CD14-positive monocyte (primary cell): ENCODE data around the gene DRAM1. TPM values are rescaled to one million over a fixed set of nuclear protein-coding genes. Genes with fewer than 3 reads are reported as not detected.
"Not testable (repeated sequence)": the region's sequence is repeated elsewhere in the genome, so short reads cannot be mapped to it uniquely, and the experiment has no call there.

Experiments used
- DNase-seq, 3 donors: peaks; one replicate each; pipeline ENCODE4 v3.0.0-alpha.2; 2011 to 2022
- H2AFZ ChIP-seq: 2 replicates; pipeline ENCODE4 v1.6.0; 2012; ENCODE audit warnings: mild to moderate bottlenecking, low read depth, low read length, inconsistent platforms; ENCODE audit not compliant: insufficient read depth, poor library complexity, severe bottlenecking
- H3K27ac ChIP-seq, 2 donors: 1 replicate in 1 of 2; 2 replicates in 1 of 2; pipeline ENCODE4 v1.5.1; 2012 to 2013; ENCODE audit warnings: low read length in 2 of 2, control low read depth in 1 of 2, inconsistent platforms in 1 of 2, low read depth in 1 of 2, mild to moderate bottlenecking in 1 of 2
- H3K27me3 ChIP-seq, 2 donors: one replicate each; pipeline versions ENCODE4 v1.6.0 to v1.6.1; 2011 to 2013; ENCODE audit warnings: low read length in 2 of 2; ENCODE audit not compliant: control insufficient read depth in 2 of 2, insufficient read depth in 2 of 2
- H3K36me3 ChIP-seq, 2 donors: replicated peaks in 1 of 2; 1 replicate in 1 of 2; 2 replicates in 1 of 2; pipeline versions ENCODE4 v1.5.1 to v1.6.1; 2012 to 2013; ENCODE audit warnings: low read length in 2 of 2, control low read depth in 1 of 2, inconsistent platforms in 1 of 2, mild to moderate bottlenecking in 1 of 2; ENCODE audit not compliant: insufficient read depth in 2 of 2, control insufficient read depth in 1 of 2
- H3K4me1 ChIP-seq, 2 donors: 1 replicate in 1 of 2; 2 replicates in 1 of 2; pipeline versions ENCODE4 v1.5.1 to v1.6.1; 2012 to 2013; ENCODE audit warnings: low read length in 2 of 2, control low read depth in 1 of 2, inconsistent platforms in 1 of 2, mild to moderate bottlenecking in 1 of 2, moderate library complexity in 1 of 2; ENCODE audit not compliant: insufficient read depth in 2 of 2, control insufficient read depth in 1 of 2
- H3K4me2 ChIP-seq: replicated peaks from 2 replicates; pipeline ENCODE3; 2012; ENCODE audit warnings: low read length, moderate library complexity, mild to moderate bottlenecking; ENCODE audit not compliant: poor library complexity, severe bottlenecking; ENCODE audit errors: extremely low read depth
- H3K4me3 ChIP-seq, 3 experiments: fragments of 200-600 bp in 1 of 3; sonication (generic) in 1 of 3; replicated peaks in 1 of 3; 1 replicate in 2 of 3; 2 replicates in 1 of 3; pipeline ENCODE4 v1.5.1; 2011 to 2013; ENCODE audit warnings: low read length in 3 of 3, mild to moderate bottlenecking in 3 of 3, control low read depth in 2 of 3, low read depth in 2 of 3, inconsistent platforms in 1 of 3, moderate library complexity in 1 of 3
- H3K79me2 ChIP-seq: 2 replicates; pipeline ENCODE4 v1.6.0; 2012; ENCODE audit warnings: mild to moderate bottlenecking, control low read depth, inconsistent platforms, low read length, moderate library complexity; ENCODE audit not compliant: insufficient read depth
- H3K9ac ChIP-seq: 2 replicates; pipeline ENCODE4 v1.6.0; 2017; ENCODE audit warnings: low read length, mild to moderate bottlenecking; ENCODE audit not compliant: insufficient read depth, poor library complexity, severe bottlenecking
- H3K9me3 ChIP-seq, 2 donors: replicated peaks in 1 of 2; 1 replicate in 1 of 2; 2 replicates in 1 of 2; pipeline versions ENCODE4 v1.5.1 to v1.6.1; 2012 to 2013; ENCODE audit warnings: low read length in 2 of 2, control low read depth in 1 of 2; ENCODE audit not compliant: control insufficient read depth in 1 of 2, insufficient read depth in 1 of 2
- H4K20me1 ChIP-seq: 2 replicates; pipeline ENCODE4 v1.6.0; 2012; ENCODE audit warnings: mild to moderate bottlenecking, low read length, control low read depth, moderate library complexity; ENCODE audit not compliant: insufficient read depth
- H3K27ac Mint-ChIP-seq, 7 donors: one replicate each; pipeline ENCODE4 v1.8.0; 2020; ENCODE audit warnings: mild to moderate bottlenecking in 7 of 7, mixed read lengths in 7 of 7, moderate library complexity in 6 of 7, inconsistent platforms in 2 of 7
- H3K27me3 Mint-ChIP-seq, 3 donors: one replicate each; pipeline ENCODE4 v1.8.0; 2021 to 2022; ENCODE audit warnings: low read depth in 3 of 3, mild to moderate bottlenecking in 3 of 3, mixed read lengths in 3 of 3, moderate library complexity in 3 of 3, inconsistent platforms in 1 of 3
- H3K36me3 Mint-ChIP-seq, 2 donors: one replicate each; pipeline ENCODE4 v1.8.0; 2020; ENCODE audit warnings: mixed read lengths in 2 of 2, inconsistent platforms in 1 of 2, mild to moderate bottlenecking in 1 of 2
- H3K4me1 Mint-ChIP-seq: one replicate; pipeline ENCODE4 v1.8.0; 2020; ENCODE audit warnings: mild to moderate bottlenecking, mixed read lengths
- H3K4me3 Mint-ChIP-seq, 2 donors: one replicate each; pipeline ENCODE4 v1.8.0; 2020; ENCODE audit warnings: mild to moderate bottlenecking in 2 of 2, mixed read lengths in 2 of 2, moderate library complexity in 1 of 2
- H3K9me3 Mint-ChIP-seq, 7 donors: one replicate each; pipeline ENCODE4 v1.8.0; 2020 to 2022; ENCODE audit warnings: mixed read lengths in 7 of 7, mild to moderate bottlenecking in 6 of 7, moderate library complexity in 6 of 7, inconsistent platforms in 2 of 7
- WGBS: methylation state at CpG from one replicate; pipeline ENCODE4 v1.1.5; 2013; ENCODE audit warnings: missing lambda C conversion rate; ENCODE audit not compliant: insufficient coverage; 5-methylcytosine and 5-hydroxymethylcytosine counted together
- intact Hi-C, 2 donors: fragments of 100-400 bp; cut with micrococcal nuclease; formaldehyde crosslinking; loops; one replicate each; pipeline versions ENCODE4 v1.15.0 to v1.15.1; 2023
- polyA plus RNA-seq, 3 donors: library from polyadenylated mRNA; depleted of rRNA in 1 of 3; unstranded in 2 of 3; stranded (reverse) in 1 of 3; fragments of 300-500 nt in 2 of 3; fragments of >200 nt in 1 of 3; fragmentation: Illumina TruSeq in 2 of 3; gene quantifications; 1 replicate in 2 of 3; 2 replicates in 1 of 3; pipeline ENCODE4 v1.2.3, GENCODE V29; 2012 to 2021
- TF ChIP-seq, protein P1 (sequence below): fragments of 200-600 bp; IDR thresholded peaks from one replicate; pipeline ENCODE4 v1.8.0; 2022; ENCODE audit warnings: antibody characterized with exemption, mild to moderate bottlenecking

The DRAM1 gene
- polyA plus RNA-seq, 3 donors, result 14.0 to 49.7 (median 43.0) TPM

DNA sequence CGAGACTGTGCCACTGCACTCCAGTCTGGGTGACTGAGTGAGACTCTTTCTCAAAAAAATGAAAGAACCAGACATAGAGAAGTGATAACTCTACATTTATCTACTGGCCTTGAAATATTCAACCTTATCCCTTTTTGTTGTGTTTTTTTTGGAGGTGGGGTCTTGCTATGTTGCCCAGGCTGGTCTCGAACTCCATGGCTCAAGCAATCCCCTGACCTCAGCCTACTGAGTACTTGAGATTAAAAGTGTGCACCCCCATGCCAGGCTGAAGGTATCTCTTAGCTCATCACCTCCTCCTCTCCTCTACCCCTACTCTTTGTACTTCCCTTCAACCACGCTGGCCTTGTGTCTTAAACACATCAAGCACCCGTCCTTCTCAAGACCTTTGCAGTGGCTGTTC is 3.8 kb downstream of the DRAM1 start:
- Histone ChIP-seq H3K79me2 (peaks cover 85% of the 10 kb centered on the region), H2AFZ (no peak overlapping the region), H4K20me1 (peaks cover 19% of the 10 kb centered on the region), H3K27me3 (no peaks in the 10 kb centered on the region), H3K9ac (no peak overlapping the region), H3K9me3 (no peaks in the 10 kb centered on the region), H3K4me1 (peaks cover 40 to 59% of the 10 kb centered on the region in 2 donors), H3K4me3 (no peak overlapping the region), H3K27ac (peak overlapping the region in 1 of 2 donors; percentile 22), H3K4me2 (no peak overlapping the region), H3K36me3 (peaks cover 0 to 18% of the 10 kb centered on the region in 2 donors)
- TF ChIP-seq, protein P1, sequence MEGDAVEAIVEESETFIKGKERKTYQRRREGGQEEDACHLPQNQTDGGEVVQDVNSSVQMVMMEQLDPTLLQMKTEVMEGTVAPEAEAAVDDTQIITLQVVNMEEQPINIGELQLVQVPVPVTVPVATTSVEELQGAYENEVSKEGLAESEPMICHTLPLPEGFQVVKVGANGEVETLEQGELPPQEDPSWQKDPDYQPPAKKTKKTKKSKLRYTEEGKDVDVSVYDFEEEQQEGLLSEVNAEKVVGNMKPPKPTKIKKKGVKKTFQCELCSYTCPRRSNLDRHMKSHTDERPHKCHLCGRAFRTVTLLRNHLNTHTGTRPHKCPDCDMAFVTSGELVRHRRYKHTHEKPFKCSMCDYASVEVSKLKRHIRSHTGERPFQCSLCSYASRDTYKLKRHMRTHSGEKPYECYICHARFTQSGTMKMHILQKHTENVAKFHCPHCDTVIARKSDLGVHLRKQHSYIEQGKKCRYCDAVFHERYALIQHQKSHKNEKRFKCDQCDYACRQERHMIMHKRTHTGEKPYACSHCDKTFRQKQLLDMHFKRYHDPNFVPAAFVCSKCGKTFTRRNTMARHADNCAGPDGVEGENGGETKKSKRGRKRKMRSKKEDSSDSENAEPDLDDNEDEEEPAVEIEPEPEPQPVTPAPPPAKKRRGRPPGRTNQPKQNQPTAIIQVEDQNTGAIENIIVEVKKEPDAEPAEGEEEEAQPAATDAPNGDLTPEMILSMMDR, result no peak
- Mint-ChIP-seq H3K4me3 (no peak overlapping the region), H3K36me3 (peaks cover 18 to 31% of the 10 kb centered on the region in 2 donors), H3K27ac (peak overlapping the region in 3 of 7 donors; percentile 0 to 74 (median 2)), H3K4me1 (peaks cover 57% of the 10 kb centered on the region), H3K9me3 (peaks cover 0 to 2% (median 0%) of the 10 kb centered on the region in 7 donors), H3K27me3 (no peaks in the 10 kb centered on the region)
- 80% methylated on average over 1 of the region's 4 CpGs for WGBS
- DNase-seq, result no peak
- intact Hi-C loops, result no loop called here

DNA sequence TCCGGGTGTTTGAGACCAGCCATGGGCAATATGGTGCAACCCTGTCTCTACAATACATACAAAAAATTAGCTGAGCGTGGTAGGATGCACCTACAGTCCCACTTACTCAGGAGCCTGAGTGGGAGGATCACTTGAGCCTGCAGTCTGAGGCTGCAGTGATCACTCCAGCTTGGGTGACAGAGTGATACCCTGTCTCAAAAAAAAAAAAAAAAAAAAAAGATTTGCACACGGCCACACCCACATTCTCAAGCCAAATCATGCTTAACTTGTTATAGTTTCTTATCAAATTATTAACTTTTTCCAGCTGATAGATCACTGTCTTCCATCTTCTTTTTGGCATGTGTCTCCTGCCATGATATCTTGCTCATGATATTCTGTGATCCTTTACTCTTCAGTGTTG is 6.8 kb downstream of the DRAM1 start:
- H3K27ac ChIP-seq, result peak overlapping the region in 1 of 2 donors; percentile 65
- Mint-ChIP-seq H3K36me3 (peaks cover 17 to 31% of the 10 kb centered on the region in 2 donors), H3K27me3 (no peaks in the 10 kb centered on the region), H3K4me3 (no peak overlapping the region), H3K9me3 (peaks cover 0 to 2% (median 0%) of the 10 kb centered on the region in 7 donors), H3K27ac (peak overlapping the region in 4 of 7 donors; percentile 4 to 50 (median 46)), H3K4me1 (peaks cover 61% of the 10 kb centered on the region)
- 100% methylated on average over 2 of the region's 3 CpGs for WGBS
- no peak overlapping the region for H3K4me3 ChIP-seq
- DNase-seq, result no peak
- H3K79me2 ChIP-seq, result peaks cover 99% of the 10 kb centered on the region
- no peak overlapping the region for H3K4me2 ChIP-seq
- intact Hi-C loops, result no loop called here
- TF ChIP-seq, protein P1, result no peak
- no peak overlapping the region for H2AFZ ChIP-seq
- H3K9me3 ChIP-seq, result no peaks in the 10 kb centered on the region
- peaks cover 0 to 18% of the 10 kb centered on the region in 2 donors for H3K36me3 ChIP-seq
- H3K27me3 ChIP-seq, result no peaks in the 10 kb centered on the region
- no peak overlapping the region for H3K9ac ChIP-seq
- peaks cover 43 to 60% of the 10 kb centered on the region in 2 donors for H3K4me1 ChIP-seq
- H4K20me1 ChIP-seq, result peaks cover 30% of the 10 kb centered on the region

DNA sequence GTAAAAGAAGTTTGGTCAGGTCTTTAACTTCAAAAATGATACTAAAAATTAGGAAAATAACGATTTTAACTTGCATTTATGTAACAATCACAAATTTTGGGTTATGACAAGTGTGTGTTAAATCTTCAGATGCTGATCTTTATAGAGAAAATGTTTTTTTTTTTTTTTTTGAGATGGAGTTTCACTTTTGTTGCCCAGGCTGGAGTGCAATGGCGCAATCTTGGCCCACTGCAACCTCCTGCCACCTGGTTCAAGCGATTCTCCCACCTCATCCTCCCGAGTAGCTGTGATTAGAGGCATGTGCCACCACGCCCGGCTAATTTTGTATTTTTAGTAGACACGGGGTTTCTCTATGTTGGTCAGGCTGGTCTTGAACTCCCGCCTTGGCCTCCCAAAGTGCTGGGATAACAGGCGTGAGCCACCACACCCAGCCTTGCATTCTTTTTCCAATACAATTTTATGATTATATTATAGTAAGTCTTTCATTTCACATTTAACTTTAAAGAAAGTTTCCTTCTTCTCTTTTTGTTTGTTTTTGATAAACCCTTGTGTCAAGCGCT is 7.5 kb downstream of the DRAM1 start:
- H3K4me2 ChIP-seq, H3K27me3 ChIP-seq, H3K4me3 ChIP-seq, DNase-seq, intact Hi-C loops, H2AFZ ChIP-seq, H3K9me3 ChIP-seq, H3K9me3 Mint-ChIP-seq, H3K27me3 Mint-ChIP-seq, H3K9ac ChIP-seq: not testable (repeated sequence)
- Histone ChIP-seq H3K79me2 (peaks cover 99% of the 10 kb centered on the region), H3K27ac (peak overlapping the region in 1 of 2 donors; percentile 65), H3K36me3 (peaks cover 0 to 18% of the 10 kb centered on the region in 2 donors), H4K20me1 (peaks cover 31% of the 10 kb centered on the region), H3K4me1 (peaks cover 39 to 58% of the 10 kb centered on the region in 2 donors)
- peak overlapping the region in 6 of 7 donors; percentile 4 to 71 (median 46) for H3K27ac Mint-ChIP-seq
- WGBS, result no CpG with 5 or more reads among the region's 10 CpGs
- H3K4me1 Mint-ChIP-seq, result peaks cover 60% of the 10 kb centered on the region
- H3K36me3 Mint-ChIP-seq, result peaks cover 17 to 31% of the 10 kb centered on the region in 2 donors
- H3K4me3 Mint-ChIP-seq, result peak overlapping the region in 1 of 2 donors; percentile 43
